Mucosa of rectum (tissue), 2 donors: ENCODE measurements around the gene STK35.

ENCODE experiments used
- H3K27ac ChIP-seq, 2 donors: one replicate each; pipeline ENCODE4 v1.7.0; 2013; ENCODE audit warnings: inconsistent platforms in 2 of 2, low read depth in 2 of 2, low read length in 2 of 2
- H3K27me3 ChIP-seq, 2 donors: one replicate each; pipeline ENCODE4 v1.7.0; 2013; ENCODE audit warnings: low read length in 2 of 2; ENCODE audit not compliant: control insufficient read depth in 2 of 2, insufficient read depth in 2 of 2
- H3K36me3 ChIP-seq, 2 donors: one replicate each; pipeline ENCODE4 v1.7.0; 2013; ENCODE audit warnings: low read length in 2 of 2; ENCODE audit not compliant: control insufficient read depth in 2 of 2, insufficient read depth in 2 of 2
- H3K4me1 ChIP-seq, 2 donors: one replicate each; pipeline ENCODE4 v1.7.0; 2013; ENCODE audit warnings: low read length in 2 of 2, mild to moderate bottlenecking in 1 of 2; ENCODE audit not compliant: control insufficient read depth in 2 of 2, insufficient read depth in 2 of 2
- H3K4me3 ChIP-seq, 2 donors: one replicate each; pipeline ENCODE4 v1.7.0; 2013; ENCODE audit warnings: low read length in 2 of 2
- H3K9ac ChIP-seq, 2 donors: one replicate each; pipeline ENCODE4 v1.7.0; 2013; ENCODE audit warnings: low read length in 2 of 2, low read depth in 1 of 2, mild to moderate bottlenecking in 1 of 2
- H3K9me3 ChIP-seq, 2 donors: one replicate each; pipeline ENCODE4 v1.7.0; 2013; ENCODE audit warnings: low read length in 2 of 2; ENCODE audit not compliant: control insufficient read depth in 2 of 2
- donor health status: healthy.
- donor health status: Normal muscosa, but diverticular disease.

The STK35 gene

DNA sequence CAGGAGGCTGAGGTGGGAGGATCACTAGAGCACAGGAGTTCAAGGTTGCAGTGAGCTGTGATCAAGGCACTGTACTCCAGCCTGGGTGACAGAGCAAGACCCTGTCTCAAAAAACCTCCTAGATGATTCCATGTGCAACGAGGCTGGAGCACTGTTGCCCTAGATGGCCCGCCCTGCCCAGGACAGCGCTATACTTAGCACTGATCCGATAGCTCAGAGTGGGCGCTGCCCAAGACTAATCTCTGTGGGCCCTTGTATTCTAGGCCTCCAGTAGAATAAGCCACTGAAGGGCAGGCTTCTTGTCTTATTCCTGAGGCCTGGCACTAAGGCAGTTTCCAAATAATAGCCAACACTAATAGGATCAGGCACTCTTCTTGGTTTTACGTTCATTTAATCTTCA is 41.0 kb downstream of the STK35 start:
- H3K9me3 ChIP-seq: no peaks in the 10 kb centered on the region
- H3K9ac ChIP-seq: no peak overlapping the region
- no peak overlapping the region for H3K4me3 ChIP-seq
- peaks cover 20 to 25% of the 10 kb centered on the region in 2 donors for H3K36me3 ChIP-seq
- no peak overlapping the region for H3K27ac ChIP-seq
- H3K4me1 ChIP-seq: no peaks in the 10 kb centered on the region
- H3K27me3 ChIP-seq: no peaks in the 10 kb centered on the region

DNA sequence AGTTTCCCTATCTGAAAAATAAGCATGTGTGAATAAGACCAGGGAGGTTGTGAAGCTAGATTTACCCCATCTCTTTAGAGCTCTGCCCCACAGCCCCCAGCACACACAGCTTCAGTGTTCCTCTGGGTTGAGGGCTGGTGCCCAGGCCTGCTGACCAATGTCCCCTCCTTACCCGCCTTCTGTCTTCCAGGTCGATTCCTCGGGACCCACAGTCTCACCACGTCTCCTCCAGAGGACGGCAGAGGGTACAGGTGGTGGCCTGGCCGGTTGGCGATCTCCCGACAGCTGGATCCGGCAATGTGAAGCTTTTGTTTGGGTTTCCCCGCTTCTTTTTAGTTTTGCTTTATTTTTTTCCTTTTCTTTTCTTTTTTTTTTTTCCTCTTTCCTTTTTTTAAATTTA is 42.0 kb downstream of the STK35 start:
- Histone ChIP-seq H3K4me3 (no peak overlapping the region), H3K27ac (no peak overlapping the region), H3K27me3 (no peaks in the 10 kb centered on the region), H3K4me1 (no peaks in the 10 kb centered on the region), H3K9ac (no peak overlapping the region), H3K36me3 (peaks cover 22 to 25% of the 10 kb centered on the region in 2 donors), H3K9me3 (no peaks in the 10 kb centered on the region)

DNA sequence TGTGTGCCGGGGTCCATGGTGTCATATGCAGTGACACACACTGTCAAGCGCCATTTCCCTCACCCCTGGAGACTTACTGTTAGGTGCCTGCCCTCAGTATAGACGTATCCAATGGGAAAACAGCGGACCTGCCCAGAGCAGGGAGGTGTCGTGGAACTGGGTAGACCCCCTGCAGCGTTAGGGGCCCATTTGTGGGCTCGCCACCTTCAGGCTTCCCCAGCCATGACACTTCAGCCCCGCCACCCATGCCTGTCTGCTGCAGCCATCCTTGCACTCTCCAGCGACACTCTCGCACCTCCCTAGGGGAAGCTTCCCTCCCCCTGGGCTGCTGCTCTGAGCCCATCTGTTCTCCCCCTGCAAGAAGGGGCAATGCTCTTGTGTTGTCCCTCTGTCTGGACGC is 43.2 kb downstream of the STK35 start:
- Histone ChIP-seq H3K27me3 (no peaks in the 10 kb centered on the region), H3K36me3 (peaks cover 25% of the 10 kb centered on the region in 2 donors), H3K9ac (no peak overlapping the region), H3K9me3 (no peaks in the 10 kb centered on the region), H3K4me3 (no peak overlapping the region), H3K27ac (no peak overlapping the region), H3K4me1 (no peaks in the 10 kb centered on the region)

DNA sequence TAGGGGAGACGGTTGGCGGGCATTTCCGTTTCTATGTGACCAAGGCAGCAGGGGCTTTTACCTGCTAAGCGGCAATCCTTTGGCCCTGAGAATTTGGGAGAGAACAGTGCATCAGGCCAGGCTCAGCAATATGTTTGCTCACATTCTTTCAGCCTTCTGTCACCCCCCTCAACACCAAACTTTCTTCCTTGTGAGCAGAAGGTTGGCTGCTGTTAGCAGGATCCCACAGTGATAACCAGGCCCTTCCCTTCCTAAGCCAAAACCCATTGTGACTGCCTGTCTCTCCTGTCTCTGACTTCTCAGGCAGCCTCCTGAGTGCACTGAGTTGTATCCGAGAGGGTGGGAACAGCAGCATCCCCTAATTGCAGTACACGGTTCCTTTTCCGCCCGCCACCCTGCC is 43.7 kb downstream of the STK35 start:
- no peak overlapping the region for H3K4me3 ChIP-seq
- H3K4me1 ChIP-seq: no peaks in the 10 kb centered on the region
- H3K27ac ChIP-seq: no peak overlapping the region
- H3K9me3 ChIP-seq: no peaks in the 10 kb centered on the region
- no peaks in the 10 kb centered on the region for H3K27me3 ChIP-seq
- peaks cover 25% of the 10 kb centered on the region in 2 donors for H3K36me3 ChIP-seq
- no peak overlapping the region for H3K9ac ChIP-seq

DNA sequence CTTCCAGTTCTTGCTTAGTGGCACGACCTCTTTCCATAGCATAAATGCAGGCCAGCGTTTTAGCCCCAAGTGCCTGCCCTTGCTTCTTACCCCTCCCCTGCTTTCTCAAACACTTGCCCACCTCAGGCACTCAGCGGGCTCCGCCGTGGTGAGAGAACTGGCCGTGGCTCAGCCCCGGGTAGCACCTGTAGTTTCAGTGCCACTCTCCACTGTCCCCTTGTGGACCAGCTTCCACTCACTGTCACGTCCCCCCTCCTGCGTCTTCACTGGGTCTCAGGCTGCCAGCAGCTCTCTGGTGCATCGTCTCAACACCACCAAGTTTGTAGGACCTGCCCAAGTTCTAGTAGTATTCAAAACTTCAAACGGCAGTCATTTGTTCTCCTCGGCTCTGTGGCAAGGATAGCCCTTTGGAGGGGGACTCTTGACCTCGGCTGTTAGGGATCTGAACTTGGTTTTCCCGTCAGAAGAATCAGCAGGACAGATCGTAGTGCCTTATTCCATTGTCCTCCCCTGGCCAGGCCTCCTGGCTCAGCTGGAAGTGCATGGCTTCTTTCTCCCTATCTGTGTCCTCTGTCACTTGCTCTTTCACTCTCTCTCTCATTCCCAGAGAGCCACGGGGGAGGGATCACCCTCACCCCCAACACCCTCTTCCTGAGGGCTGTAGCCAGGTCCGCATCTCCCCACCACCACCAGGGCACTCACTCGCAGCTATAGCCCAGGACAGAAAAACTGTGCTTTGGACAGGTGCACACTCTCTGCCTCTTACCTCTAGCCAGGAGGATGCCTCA is 44.6 kb downstream of the STK35 start:
- H3K36me3 ChIP-seq: peaks cover 22 to 25% of the 10 kb centered on the region in 2 donors
- H3K27ac ChIP-seq: no peak overlapping the region
- peaks cover 1 to 2% of the 10 kb centered on the region in 2 donors for H3K4me1 ChIP-seq
- no peak overlapping the region for H3K4me3 ChIP-seq
- H3K9me3 ChIP-seq: no peaks in the 10 kb centered on the region
- no peaks in the 10 kb centered on the region for H3K27me3 ChIP-seq
- H3K9ac ChIP-seq: no peak overlapping the region

DNA sequence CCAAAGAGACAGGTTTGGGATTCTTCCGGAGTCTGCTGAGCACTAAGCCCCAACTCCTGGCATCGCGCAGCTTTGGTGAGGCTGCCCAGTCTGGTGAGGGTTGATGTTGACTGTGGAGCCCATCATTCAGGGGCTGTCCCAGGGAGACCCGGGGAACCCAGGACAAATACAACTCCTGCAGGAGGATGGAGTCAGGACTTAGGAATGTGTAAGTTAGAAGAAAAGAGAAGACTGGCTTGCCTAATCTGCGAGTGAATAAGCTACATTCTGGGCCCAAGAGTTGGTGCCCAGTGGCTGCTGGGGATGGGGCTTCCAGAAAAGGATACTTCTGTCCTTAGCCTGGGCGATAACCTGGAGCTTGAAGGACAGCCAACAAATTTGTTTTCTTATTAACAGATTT is 47.9 kb downstream of the STK35 start:
- Histone ChIP-seq H3K27me3 (no peaks in the 10 kb centered on the region), H3K9ac (no peak overlapping the region), H3K4me3 (no peak overlapping the region), H3K9me3 (no peaks in the 10 kb centered on the region), H3K27ac (no peak overlapping the region), H3K4me1 (peaks cover 6 to 8% of the 10 kb centered on the region in 2 donors), H3K36me3 (peaks cover 15 to 19% of the 10 kb centered on the region in 2 donors)

DNA sequence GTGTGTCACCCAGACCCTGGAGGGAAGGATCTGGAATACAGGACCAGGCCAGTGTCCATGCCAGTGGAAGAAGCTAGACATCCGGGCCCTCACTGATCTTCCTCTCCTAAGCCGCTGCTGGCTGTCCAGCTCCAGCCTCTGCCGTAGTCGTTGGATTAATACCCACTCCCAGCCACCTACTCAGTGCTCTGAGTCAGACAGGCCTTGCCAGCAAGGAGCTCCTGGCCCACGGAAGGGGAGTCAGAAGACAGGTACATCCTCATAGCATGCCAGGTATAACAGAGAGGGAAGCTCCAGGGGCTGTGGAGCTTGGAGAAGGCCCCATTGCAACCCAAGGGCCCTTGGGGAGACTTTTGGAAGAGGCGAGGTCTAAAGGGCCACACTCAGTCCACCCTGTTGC is 49.0 kb downstream of the STK35 start:
- Histone ChIP-seq H3K27me3 (no peaks in the 10 kb centered on the region), H3K4me1 (peaks cover 6 to 8% of the 10 kb centered on the region in 2 donors), H3K36me3 (peaks cover 7 to 10% of the 10 kb centered on the region in 2 donors), H3K9me3 (no peaks in the 10 kb centered on the region), H3K9ac (no peak overlapping the region), H3K4me3 (no peak overlapping the region), H3K27ac (no peak overlapping the region)

DNA sequence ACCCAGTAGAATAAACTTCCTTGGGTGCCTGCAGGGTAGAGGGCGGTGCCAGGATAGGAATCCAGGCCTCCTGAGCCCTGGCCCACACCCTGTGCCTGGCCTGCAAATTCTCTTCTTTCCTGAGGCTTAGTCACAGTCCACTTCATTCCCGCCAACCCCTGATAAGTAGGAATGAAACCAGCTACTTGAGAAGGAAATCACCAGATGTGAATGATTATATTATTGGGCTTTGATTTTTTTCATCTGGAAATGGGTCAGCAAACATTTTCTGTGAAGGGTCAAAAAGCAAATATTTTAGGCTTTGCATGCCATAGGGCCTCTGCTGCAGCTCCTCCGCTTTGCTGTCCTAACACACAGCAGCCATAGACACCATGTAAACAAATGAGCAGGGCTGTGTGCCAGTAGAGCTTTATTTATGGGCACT is 50.2 kb downstream of the STK35 start:
- H3K27ac ChIP-seq: no peak overlapping the region

DNA sequence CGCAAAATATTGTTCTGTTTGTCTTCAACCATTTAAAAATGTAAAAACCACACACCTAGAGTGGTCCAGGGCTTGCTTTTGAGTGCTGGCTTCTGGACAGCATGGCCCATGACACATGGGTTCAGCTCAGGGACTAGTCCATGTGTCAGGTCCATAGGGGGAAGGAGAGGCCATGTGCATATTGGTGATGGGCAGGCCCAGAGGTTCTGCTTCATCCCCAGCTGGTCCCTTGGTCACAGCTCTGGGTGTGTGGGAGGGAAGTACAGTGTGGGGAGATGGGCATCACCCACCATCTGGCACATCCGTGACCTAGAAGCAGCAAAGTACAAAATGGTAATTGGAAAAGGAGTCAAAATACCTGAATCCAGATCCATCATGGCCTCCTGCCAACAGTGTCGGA is 50.7 kb downstream of the STK35 start:
- Histone ChIP-seq H3K4me1 (peaks cover 6 to 8% of the 10 kb centered on the region in 2 donors), H3K9ac (no peak overlapping the region), H3K9me3 (no peaks in the 10 kb centered on the region), H3K4me3 (no peak overlapping the region), H3K27me3 (no peaks in the 10 kb centered on the region), H3K27ac (no peak overlapping the region), H3K36me3 (peaks cover 0 to 5% of the 10 kb centered on the region in 2 donors)

More for the DNA sequence above, 50.2 kb downstream of the STK35 start:
- Histone ChIP-seq H3K4me1 (peaks cover 6 to 8% of the 10 kb centered on the region in 2 donors), H3K36me3 (peaks cover 0 to 5% of the 10 kb centered on the region in 2 donors), H3K4me3 (no peak overlapping the region), H3K27me3 (no peaks in the 10 kb centered on the region), H3K9ac (no peak overlapping the region), H3K9me3 (no peaks in the 10 kb centered on the region)

DNA sequence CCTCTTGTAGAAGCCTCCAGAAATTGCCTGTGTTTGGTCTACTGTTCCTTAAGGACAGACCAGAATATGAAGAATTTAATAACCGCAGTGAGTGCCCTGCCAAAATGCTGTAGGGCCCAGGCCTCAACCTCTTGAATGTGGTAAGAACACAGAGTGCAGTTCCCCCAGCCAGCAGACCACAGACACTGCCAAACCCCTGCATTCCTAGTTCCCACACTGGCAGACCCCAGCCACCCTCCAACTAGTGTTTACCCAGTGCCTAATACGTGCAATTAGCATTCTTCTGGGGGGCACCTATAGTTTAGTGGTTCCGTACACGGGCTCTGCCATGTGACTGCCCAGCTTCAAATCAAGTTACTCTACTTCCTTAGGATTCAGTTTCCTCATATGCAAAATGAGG is 51.7 kb downstream of the STK35 start:
- no peak overlapping the region for H3K27ac ChIP-seq

More for the DNA sequence above, 51.7 kb downstream of the STK35 start:
- Histone ChIP-seq H3K27me3 (no peaks in the 10 kb centered on the region), H3K36me3 (peaks cover 0 to 5% of the 10 kb centered on the region in 2 donors), H3K4me3 (no peak overlapping the region), H3K9me3 (no peaks in the 10 kb centered on the region), H3K9ac (no peak overlapping the region), H3K4me1 (peaks cover 6 to 8% of the 10 kb centered on the region in 2 donors)
